NCI-H128 (cell line): ENCODE measurements around the gene PLEKHG4B.
"Not testable (repeated sequence)": the region's sequence is repeated elsewhere in the genome, so short reads cannot be mapped to it uniquely, and the experiment has no call there.

ENCODE experiments used
- DNase-seq: peaks from one replicate; lab custom pipeline; 2025; ENCODE audit not compliant: unreplicated experiment; lab: John Stamatoyannopoulos, UW

PLEKHG4B gene

DNA sequence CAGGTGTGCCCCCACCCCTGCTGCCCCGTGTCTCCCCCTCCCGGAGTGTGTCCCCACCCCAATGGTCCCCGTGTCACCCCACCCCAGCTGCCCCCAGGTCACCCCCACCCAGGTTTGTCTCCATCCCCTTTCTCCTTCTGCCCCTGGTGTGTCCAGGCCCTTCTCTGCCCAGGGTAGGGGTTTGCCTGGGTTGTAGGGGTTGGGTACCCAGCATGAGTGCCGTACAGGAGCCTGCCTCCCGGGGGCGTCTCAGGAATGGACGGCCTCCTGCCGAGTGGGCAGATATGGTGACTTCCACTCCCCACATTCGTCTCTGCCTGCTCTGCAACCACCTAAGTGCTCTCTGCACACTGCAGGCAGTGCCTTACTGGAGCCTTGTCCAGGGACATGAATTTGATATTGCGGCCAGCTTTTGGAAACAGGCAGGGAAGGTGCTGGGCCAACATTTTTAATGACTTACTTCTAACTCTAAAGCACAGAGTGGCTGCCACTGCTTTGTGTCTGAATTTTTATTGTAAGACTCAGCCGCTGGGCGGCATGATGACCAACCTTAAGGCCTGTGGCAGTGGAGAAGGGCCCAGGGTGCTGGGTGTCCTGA lies 106.0 kb downstream of the PLEKHG4B start:
- no peak for DNase-seq

- no peak for DNase-seq
These were observed 106.7 kb downstream of the PLEKHG4B start for GRCh38 chr5:198516-199196.

GRCh38 chr5:199197-199949 lies 107.4 kb downstream of the PLEKHG4B start:
- no peak for DNase-seq

GRCh38 chr5:199950-200645 lies 108.1 kb downstream of the PLEKHG4B start:
- DNase-seq, result no peak

GRCh38 chr5:200985-201384 lies 109.0 kb downstream of the PLEKHG4B start:
- no peak for DNase-seq

DNA sequence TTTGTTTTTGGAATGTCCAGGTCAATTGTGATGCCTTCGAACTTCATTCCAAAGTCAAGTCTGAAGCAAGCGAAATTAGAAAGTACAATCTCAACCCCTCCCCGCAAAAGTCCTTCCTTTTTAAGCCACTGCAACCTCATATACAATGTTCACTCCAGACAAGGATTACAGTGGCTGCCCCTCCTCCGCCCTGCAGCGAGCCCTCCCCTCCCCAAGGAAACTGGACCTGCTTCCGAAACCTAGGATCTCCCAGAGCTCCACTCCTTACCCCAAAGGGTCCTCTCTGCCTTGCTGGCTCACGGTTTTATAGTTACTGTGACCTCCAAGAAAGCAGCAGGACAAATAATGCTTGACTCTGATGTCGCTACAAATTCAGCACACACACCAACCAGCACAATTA lies 109.7 kb downstream of the PLEKHG4B start:
- no peak for DNase-seq

GRCh38 chr5:203246-203930 lies 111.4 kb downstream of the PLEKHG4B start:
- DNase-seq, result no peak

DNA sequence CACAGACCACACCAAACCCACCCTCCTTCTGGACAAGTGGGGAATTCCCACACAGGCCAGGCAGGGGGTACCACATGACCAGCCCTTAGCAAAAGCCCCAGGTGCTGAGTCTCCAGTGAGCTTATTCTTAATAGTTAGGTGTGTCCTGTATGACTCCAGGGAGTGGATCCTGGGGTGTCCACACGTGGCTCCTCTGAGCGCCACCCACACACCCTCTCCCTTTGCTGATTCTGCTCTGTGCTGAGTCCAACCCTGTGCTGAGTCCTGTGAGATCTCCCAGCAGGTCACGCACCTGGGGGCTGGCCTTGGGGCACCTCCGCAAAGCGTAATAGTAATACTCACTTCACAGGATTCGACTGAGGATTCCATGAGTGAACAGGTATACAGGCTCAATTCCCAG lies 112.0 kb downstream of the PLEKHG4B start:
- no peak for DNase-seq

DNA sequence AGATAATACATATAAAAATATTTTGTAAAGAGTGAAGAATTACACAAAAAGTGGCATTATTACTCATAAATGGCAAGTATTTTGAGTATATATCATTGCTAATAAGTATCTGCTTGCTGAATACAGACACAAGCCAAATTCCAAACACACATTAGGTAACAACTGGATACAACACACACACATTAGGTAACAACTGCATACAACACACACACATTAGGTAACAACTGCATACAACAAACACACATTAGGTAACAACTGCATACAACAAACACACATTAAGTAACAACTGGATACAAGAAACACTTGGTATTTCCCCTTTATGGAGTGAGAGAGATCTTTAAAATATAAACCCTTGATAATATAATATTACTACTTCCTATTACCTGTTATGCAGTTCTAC lies 112.5 kb downstream of the PLEKHG4B start:
- no peak for DNase-seq

GRCh38 chr5:204966-205670 lies 113.2 kb downstream of the PLEKHG4B start:
- no peak for DNase-seq

DNA sequence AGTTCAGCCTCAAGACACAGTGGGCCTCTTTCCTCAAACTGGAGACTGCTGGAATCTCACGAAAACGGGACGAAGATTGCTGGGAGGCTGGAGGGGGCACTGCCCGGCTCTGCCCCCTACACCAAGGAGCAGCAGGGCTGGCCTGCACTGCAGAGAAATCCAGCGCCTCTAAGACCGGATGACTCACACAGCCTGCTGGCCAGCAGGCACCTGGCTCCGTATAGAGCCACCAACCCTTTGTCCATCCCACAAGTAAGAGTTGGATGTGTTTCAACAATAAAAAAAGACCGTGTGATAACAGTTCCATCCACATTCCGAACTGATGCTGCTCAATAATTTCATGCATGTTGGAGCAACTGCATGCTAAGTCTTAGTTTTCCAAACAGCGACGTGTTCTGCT lies 114.4 kb downstream of the PLEKHG4B start:
- DNase-seq, result no peak

GRCh38 chr5:206927-207536 lies 115.1 kb downstream of the PLEKHG4B start:
- DNase-seq, result no peak

DNA sequence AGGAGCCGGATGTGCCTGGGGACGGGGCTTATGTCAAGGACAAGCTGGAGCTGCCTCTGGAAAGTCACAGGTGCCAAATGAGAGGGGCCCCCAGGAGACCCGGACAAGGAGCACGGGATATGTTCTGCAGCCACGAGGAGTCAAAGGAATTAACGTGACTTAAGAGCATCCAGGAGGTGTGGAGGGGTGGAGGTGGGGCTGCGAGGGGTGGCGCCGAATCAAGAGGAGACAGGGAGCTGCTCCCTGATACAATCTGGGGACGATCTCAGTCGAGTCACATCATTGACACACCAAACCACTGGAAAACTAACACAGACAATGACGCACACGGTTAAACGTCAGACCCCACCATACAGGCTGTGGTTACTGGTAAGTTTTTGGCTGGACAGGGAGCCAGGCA lies 115.6 kb downstream of the PLEKHG4B start:
- no peak for DNase-seq

GRCh38 chr5:208449-209114 lies 116.6 kb downstream of the PLEKHG4B start:
- DNase-seq, result no peak

DNA sequence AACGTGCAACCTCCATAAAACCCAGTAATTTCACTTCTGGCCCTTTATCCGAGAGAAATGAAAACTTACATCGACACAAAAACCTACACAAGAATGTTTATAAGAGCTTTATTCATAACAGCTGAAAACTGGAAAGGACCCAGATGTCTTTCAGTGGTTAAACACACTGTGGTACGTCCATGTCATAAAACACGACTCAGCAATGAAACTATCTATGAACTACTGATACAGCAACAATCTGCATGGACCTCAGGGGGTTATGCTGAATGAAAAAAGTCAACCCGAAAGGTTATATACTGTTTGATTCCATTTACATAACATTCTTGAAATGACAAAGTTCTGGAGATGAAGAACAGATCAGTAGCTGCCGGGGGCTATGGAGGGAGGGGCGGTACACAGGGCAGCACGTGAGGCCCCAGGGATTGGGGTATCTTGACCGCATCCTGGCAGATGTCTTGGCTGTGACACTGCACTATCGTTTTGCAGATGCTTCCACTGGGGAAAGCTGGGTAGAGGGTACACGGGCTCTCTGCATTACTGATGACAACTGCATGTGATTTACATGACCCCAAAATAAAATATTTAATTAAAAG lies 121.9 kb downstream of the PLEKHG4B start:
- DNase-seq, result no peak

DNA sequence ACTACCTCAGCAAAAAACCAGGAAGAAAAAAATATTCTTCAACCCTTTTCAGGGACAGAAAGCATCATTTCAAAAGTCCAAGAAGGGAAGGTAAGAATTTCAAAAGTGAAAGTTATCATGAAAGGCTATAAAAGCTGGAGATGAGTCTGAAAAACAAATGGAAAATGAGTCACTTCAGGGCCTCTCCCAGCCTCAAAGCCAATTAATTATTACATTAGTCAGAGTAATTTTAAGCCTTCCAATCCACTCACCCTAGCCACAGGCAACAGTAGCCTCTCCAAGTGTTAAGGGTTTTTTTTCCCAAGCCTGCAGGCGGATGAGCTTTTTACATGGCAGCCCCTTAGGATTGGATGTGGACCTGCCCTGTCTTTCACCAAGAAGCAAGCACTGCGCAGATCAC lies 123.3 kb downstream of the PLEKHG4B start:
- not testable (repeated sequence) for DNase-seq

DNA sequence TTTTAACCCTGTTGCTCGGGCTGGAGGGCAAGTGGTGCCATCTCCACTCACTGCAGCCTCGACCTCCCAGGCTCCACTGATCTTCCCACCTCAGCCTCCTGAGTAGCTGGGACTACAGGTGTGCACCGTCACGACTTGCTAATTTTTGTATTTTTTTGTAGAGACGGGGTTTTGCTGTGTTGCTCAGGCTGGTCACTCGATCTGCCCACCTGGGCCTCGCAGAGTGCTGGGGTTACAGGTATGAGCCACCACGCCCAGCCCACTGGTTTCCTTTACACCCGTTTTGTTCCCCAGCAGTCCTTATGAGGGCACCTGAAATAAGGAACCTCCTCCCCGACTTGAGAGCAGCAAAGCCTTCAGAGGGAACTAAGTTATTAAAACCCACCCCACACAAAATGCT lies 124.1 kb downstream of the PLEKHG4B start:
- DNase-seq, result not testable (repeated sequence)

DNA sequence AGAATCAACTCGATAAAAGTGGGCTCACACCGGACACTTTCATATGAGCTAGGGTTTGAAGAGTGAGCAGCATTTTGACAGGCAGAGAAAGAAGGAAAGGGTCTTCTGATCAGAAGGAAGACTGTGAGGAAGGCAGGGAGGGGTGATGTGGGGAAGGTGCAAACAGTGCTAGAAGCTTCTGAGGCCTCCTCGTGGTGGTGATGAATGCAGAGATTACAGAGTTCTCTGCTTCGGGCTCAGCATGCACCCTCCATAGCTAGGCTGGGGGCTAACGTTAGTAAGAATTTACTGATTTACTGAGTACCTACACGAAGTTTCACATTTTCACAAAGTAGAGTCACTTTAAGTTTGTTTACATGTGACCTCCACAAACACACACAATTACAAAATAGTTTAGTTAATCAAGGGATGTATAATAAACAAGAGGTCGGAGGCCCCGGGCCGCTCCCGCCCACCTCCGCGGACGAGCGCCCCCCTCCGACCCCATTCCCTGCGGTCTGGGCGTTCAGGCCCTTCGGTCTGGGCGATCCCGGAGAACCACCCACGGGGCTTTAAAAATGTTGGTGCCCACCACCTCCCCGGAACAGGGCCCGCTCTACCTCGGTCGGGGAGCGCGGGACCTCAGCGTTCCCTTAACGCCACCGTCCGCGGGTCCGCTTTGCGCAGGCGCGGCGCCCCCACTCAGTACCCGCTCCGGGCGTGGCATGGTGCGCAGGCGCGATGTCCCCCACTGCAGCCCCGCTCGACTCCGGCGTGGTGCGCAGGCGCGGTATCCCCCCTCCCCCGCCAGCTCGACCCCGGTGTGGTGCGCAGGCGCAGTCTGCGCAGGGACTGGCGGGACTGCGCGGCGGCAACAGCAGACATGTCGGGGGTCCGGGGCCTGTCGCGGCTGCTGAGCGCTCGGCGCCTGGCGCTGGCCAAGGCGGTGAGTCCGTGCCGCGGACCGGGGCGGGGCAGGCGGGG lies 125.8 kb downstream of the PLEKHG4B start, which contains the start of the genes CCDC127 and SDHA:
Gene CCDC127, minus strand, starts transcription at position 660 of the 963 bp plus-strand sequence. CDS start 1,304 bp downstream, outside the sequence.
Gene SDHA, plus strand, starts transcription at position 827 of the 963 bp plus-strand sequence. Its CDS starts 36 bp downstream, at position 863.
- peak; percentile 96 for DNase-seq
